AG04449 (cell line): Measurements from ENCODE around the gene PRMT7.

Experiments used
- CTCF ChIA-PET: fragments of 350-600 bp; formaldehyde crosslinking; extraction: SDS; loops from one replicate; lab custom pipeline; 2021; ENCODE audit warnings: antibody characterized with exemption; lab: Yijun Ruan, JAX
- POLR2A ChIA-PET: fragments of 400-600, 350-600 bp; formaldehyde crosslinking; extraction: SDS; loops from one replicate; lab custom pipeline; 2020; ENCODE audit warnings: antibody characterized with exemption, inconsistent platforms; lab: Yijun Ruan, JAX
- DNase-seq: peaks from one replicate; pipeline ENCODE4 v3.0.0-alpha.2; 2010; ENCODE audit warnings: low read depth, low spot score
- H3K4me3 ChIP-seq: 2 replicates; pipeline ENCODE4 v1.5.1; 2011; ENCODE audit warnings: low read depth, mild to moderate bottlenecking, control low read depth, low read length
- CTCF ChIP-seq: IDR thresholded peaks from one replicate; pipeline ENCODE4 v1.5.1; 2011; ENCODE audit warnings: mild to moderate bottlenecking, moderate library complexity, low read length, control low read depth, inconsistent platforms; ENCODE audit not compliant: insufficient read depth; ENCODE audit errors: missing control alignments

PRMT7 gene

GRCh38 chr16:68377221-68377620 is 66.4 kb downstream of the PRMT7 start:
- TF ChIP-seq CTCF, result no peak
- H3K4me3 ChIP-seq, result no peak overlapping the region
- POLR2A ChIA-PET, result no interaction called here
- CTCF ChIA-PET, result interaction anchor here (0.6 to 3.7 kb wide), 4 partner anchors 11 to 133 kb away, joined by 4 to 23 read pairs (median 11); no protein-coding TSS in a partner anchor
- DNase-seq, result no peak

- H3K4me3 ChIP-seq, result no peak overlapping the region
- ChIA-PET CTCF (interaction anchor here (0.6 to 3.7 kb wide), 4 partner anchors 11 to 132 kb away, joined by 4 to 23 read pairs (median 11); no protein-coding TSS in a partner anchor), POLR2A (no interaction called here)
- DNase-seq, result no peak
- TF ChIP-seq CTCF, result no peak
Measured at GRCh38 chr16:68377667-68378393, 67.0 kb downstream of the PRMT7 start.

- TF ChIP-seq CTCF, result no peak
Measured at GRCh38 chr16:68378436-68379415, 67.9 kb downstream of the PRMT7 start.

GRCh38 chr16:68379472-68380347 is 68.9 kb downstream of the PRMT7 start:
- POLR2A ChIA-PET, result no interaction called here
- CTCF ChIA-PET, result interaction anchor here (1.2 to 2.8 kb wide), 2 partner anchors 130 to 141 kb away, joined by 3 to 9 read pairs; no protein-coding TSS in a partner anchor
- DNase-seq, result no peak
- no peak overlapping the region for H3K4me3 ChIP-seq
- TF ChIP-seq CTCF, result no peak

More at GRCh38 chr16:68378436-68379415, 67.9 kb downstream of the PRMT7 start:
- ChIA-PET POLR2A (no interaction called here), CTCF (interaction anchor here (0.8 to 3.7 kb wide), 4 partner anchors 12 to 131 kb away, joined by 3 to 23 read pairs (median 11); no protein-coding TSS in a partner anchor)
- no peak overlapping the region for H3K4me3 ChIP-seq
- DNase-seq, result no peak

- H3K4me3 ChIP-seq, result no peak overlapping the region
- ChIA-PET CTCF (interaction anchor here (1.2 to 1.7 kb wide), 2 partner anchors 13 to 141 kb away, joined by 3 read pairs; no protein-coding TSS in a partner anchor), POLR2A (no interaction called here)
- no peak for TF ChIP-seq CTCF
- DNase-seq, result no peak
Measured at GRCh38 chr16:68380348-68380670, 69.5 kb downstream of the PRMT7 start.
